Mammary epithelial cell (primary cell): ENCODE measurements around the gene MICU1.

ENCODE experiments used
- EZH2 ChIP-seq: IDR thresholded peaks from 2 replicates; pipeline ENCODE4 v1.6.1; 2012; ENCODE audit warnings: low read length, inconsistent platforms, borderline replicate concordance
- TF ChIP-seq, protein P1 (sequence below), 2 donors: IDR thresholded peaks in 1 of 2; conservative IDR thresholded peaks in 1 of 2; 2 replicates each; pipeline ENCODE4 v1.5.1; 2011 to 2012; ENCODE audit warnings: inconsistent platforms in 2 of 2, low read length in 2 of 2, mild to moderate bottlenecking in 2 of 2, control low read depth in 1 of 2, low read depth in 1 of 2; ENCODE audit not compliant: insufficient read depth in 1 of 2; ENCODE audit errors: extremely low read depth in 1 of 2

DNA sequence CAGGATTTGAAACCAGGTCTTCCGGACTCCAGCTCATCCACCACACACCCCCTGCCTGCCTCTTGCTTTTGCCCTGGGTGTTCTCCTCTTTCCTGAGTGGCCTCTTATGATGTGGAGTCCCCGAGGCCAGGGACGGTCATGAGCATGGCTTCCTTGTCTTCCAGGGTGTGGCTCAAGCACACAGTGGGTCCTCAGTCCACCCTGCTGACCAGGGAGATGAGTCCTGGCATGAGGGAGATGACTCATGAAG lies 303.9 kb downstream of the MICU1 start:
- TF ChIP-seq, protein P1, sequence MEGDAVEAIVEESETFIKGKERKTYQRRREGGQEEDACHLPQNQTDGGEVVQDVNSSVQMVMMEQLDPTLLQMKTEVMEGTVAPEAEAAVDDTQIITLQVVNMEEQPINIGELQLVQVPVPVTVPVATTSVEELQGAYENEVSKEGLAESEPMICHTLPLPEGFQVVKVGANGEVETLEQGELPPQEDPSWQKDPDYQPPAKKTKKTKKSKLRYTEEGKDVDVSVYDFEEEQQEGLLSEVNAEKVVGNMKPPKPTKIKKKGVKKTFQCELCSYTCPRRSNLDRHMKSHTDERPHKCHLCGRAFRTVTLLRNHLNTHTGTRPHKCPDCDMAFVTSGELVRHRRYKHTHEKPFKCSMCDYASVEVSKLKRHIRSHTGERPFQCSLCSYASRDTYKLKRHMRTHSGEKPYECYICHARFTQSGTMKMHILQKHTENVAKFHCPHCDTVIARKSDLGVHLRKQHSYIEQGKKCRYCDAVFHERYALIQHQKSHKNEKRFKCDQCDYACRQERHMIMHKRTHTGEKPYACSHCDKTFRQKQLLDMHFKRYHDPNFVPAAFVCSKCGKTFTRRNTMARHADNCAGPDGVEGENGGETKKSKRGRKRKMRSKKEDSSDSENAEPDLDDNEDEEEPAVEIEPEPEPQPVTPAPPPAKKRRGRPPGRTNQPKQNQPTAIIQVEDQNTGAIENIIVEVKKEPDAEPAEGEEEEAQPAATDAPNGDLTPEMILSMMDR (conservative IDR thresholded peaks at IDR 0.05 in 1 of 2, IDR thresholded peaks at IDR 0.05 in 1 of 2; ENCODE audit: extremely low read depth in 1 of 2, insufficient read depth in 1 of 2, low read depth in 1 of 2, low read length in 2 of 2), result no peak
- no peak for TF ChIP-seq EZH2
